Mucosa of descending colon (tissue), 3 donors: ENCODE results near the gene PTH1R. TPM values are rescaled to one million over a fixed set of nuclear protein-coding genes. Genes with fewer than 3 reads are reported as not detected.

ENCODE experiments used
- ATAC-seq: fragments of 200-7000 bp; cut with Tn5 transposase; one replicate; pipeline ENCODE4 v1.9.1; 2020; ENCODE audit warnings: mild to moderate bottlenecking, moderate library complexity
- DNase-seq, 3 donors: peaks; one replicate each; pipeline ENCODE4 v3.0.0-alpha.2; 2020
- H3K36me3 ChIP-seq: fragments of 200-600 bp; one replicate; pipeline ENCODE4 v1.8.0; 2021; ENCODE audit warnings: low read depth, mild to moderate bottlenecking
- H3K4me1 ChIP-seq: fragments of 200-600 bp; one replicate; pipeline ENCODE4 v1.8.0; 2021; ENCODE audit warnings: low read depth, mild to moderate bottlenecking
- H3K4me3 ChIP-seq: fragments of 200-600 bp; one replicate; pipeline ENCODE4 v1.8.0; 2021; ENCODE audit warnings: mild to moderate bottlenecking
- H3K9me3 ChIP-seq: fragments of 200-600 bp; one replicate; pipeline ENCODE4 v1.8.0; 2021; ENCODE audit warnings: mild to moderate bottlenecking
- intact Hi-C, 2 donors: fragments of 100-400 bp; cut with DNase I in 1 of 2; cut with micrococcal nuclease in 1 of 2; formaldehyde crosslinking; loops; one replicate each; pipeline versions ENCODE4 v1.11.0 to v1.11.1; 2022; cut with DNase I, micrococcal nuclease
- total RNA-seq, 3 donors: library from RNA; stranded (reverse); fragmentation: NEBNext Ultra II Directional in 2 of 3; extraction: Animal tissue kit (Norgen Biotek cat#: 25700) in 2 of 3; gene quantifications; one replicate each; pipeline versions ENCODE4 v1.2.1 to v1.2.4, GENCODE V29; 2021 to 2023
- TF ChIP-seq, protein P1 (sequence below): fragments of 200-600 bp; IDR thresholded peaks from one replicate; pipeline ENCODE4 v1.8.0; 2022; ENCODE audit warnings: antibody characterized with exemption, mild to moderate bottlenecking
- donor health status: DM: no; HTN: no; CAD: no; lungs with moderate emphysema.
- donor health status: DM: no; HTN: no; CAD: no.
- donor health status: DM: no; HTN: yes; CAD: no.

Gene PTH1R
- total RNA-seq, 3 donors from 2014 or later = 0.87 to 4.6 (median 1.9) TPM

DNA sequence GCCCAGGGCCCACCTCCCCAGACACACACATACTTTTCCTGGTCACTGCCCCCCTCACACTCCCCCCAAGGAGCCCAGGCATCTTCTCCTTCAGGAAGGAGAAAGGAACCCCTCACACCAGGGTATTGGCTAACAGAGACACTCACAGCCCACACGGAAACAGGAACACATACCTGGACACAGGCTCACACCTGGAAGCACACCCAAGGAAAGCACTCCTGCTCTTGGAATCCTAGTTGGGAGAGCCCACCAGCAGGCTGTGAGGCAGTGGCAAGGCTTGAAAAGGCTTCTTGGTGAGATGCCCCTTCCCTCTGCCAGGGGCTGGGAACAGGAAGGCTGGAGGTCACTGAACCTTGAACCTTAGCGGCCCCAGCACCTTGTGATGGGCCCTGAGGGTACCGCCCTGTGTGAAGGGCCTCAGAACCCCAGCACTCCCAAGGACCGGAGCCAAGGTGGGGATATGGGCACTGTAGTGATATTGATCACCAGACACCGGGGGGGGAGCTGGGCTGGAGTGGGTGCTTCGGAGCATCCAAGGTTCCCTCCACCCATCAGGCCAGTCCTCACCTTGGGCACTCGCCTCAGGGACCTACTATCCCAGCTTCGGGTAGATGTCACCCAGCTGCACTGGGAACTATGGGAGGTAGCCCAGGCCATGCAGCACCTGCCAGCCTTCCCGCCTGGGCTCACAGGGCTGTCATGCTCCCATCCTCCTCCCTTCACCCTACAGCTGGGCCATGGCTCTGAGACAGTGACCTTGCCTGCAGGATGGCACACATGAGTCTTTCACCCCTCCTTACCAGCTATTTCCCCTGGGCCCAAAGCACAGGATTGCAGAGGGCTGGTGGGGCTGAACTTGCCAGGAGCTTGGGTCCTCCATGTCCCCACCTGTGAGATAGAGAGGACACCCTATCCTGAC, 30.6 kb upstream of the PTH1R start:
- ATAC-seq (no peak), DNase-seq (peak in 1 of 3 donors; percentile 23)
- TF ChIP-seq, protein P1, sequence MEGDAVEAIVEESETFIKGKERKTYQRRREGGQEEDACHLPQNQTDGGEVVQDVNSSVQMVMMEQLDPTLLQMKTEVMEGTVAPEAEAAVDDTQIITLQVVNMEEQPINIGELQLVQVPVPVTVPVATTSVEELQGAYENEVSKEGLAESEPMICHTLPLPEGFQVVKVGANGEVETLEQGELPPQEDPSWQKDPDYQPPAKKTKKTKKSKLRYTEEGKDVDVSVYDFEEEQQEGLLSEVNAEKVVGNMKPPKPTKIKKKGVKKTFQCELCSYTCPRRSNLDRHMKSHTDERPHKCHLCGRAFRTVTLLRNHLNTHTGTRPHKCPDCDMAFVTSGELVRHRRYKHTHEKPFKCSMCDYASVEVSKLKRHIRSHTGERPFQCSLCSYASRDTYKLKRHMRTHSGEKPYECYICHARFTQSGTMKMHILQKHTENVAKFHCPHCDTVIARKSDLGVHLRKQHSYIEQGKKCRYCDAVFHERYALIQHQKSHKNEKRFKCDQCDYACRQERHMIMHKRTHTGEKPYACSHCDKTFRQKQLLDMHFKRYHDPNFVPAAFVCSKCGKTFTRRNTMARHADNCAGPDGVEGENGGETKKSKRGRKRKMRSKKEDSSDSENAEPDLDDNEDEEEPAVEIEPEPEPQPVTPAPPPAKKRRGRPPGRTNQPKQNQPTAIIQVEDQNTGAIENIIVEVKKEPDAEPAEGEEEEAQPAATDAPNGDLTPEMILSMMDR = no peak
- Histone ChIP-seq H3K36me3 (no peaks in the 10 kb centered on the region), H3K4me1 (peaks cover 5% of the 10 kb centered on the region), H3K4me3 (no peak overlapping the region), H3K9me3 (no peaks in the 10 kb centered on the region)
- intact Hi-C loops = loop anchor here in 1 of 2 donors (10.0 kb wide), 1 partner anchor 142 kb away; the partner anchor contains the start of gene TMIE

DNA sequence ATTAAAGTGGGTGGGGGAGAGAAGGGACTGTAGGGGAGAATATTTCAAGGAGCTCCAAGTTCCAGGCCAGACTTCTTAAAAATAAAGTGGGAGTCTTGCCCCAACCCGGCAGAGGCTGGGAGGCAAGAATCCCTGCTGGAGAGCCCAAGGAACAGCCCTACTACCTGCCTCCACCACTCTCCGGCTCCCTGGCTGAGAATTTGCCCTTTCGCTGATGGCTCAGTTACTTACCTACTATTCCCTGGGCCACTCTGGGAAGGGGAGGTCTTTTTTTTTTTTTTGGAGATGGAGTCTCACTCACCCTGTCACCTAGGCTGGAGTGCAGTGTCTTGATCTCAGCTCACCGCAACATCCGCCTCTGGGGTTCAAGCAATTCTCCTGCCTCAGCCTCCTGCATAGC, 29.8 kb upstream of the PTH1R start:
- Histone ChIP-seq H3K36me3 (no peaks in the 10 kb centered on the region), H3K4me3 (no peak overlapping the region), H3K9me3 (no peaks in the 10 kb centered on the region), H3K4me1 (peaks cover 5% of the 10 kb centered on the region)
- intact Hi-C loops = loop anchor here in 1 of 2 donors (10.0 kb wide), 1 partner anchor 143 kb away; the partner anchor contains the start of gene TMIE
- ATAC-seq (no peak), DNase-seq (peak in 1 of 3 donors; percentile 13)
- TF ChIP-seq, protein P1 = no peak

DNA sequence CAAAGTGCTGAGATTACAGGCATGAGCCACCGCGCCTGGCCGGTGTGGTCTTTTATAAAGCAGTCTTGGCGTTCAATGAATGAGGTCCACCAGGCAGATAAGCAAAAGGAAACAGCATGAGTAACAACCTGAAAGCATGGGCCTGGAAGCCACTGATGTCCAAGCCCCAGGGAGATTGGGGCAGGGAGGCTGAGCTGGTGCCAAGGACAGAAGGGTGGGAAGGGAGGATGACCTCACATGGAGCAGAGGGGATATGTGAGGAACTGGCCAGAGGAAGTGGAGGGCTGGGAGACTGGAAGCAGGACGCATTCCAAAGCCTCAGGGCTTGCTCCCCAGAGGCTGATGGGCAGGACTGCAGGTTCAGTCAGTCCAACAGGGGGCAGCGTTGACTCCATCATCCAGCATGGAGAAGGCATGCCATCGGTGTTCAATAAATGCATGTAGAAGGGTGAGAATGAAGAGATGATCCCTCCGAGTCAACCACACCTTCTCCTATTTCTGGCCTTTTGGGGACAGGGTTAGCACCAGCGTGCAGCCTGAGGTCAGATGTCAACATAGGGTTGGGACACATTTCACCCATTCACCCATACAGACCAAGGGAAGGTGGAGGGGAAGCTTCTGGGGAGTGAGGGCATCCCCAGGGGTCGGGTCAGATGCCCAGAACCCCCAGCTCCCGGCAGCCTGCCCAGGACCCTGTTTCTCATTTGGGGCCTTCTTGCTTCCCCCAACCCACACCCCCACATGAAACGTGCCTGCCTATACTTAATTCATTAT, 29.1 kb upstream of the PTH1R start:
- TF ChIP-seq, protein P1 = no peak
- no peaks in the 10 kb centered on the region for H3K36me3 ChIP-seq
- no peak for ATAC-seq
- peaks cover 5% of the 10 kb centered on the region for H3K4me1 ChIP-seq
- intact Hi-C loops = loop anchor here in 1 of 2 donors (10.0 kb wide), 1 partner anchor 144 kb away; the partner anchor contains the start of gene TMIE
- peak in 2 of 3 donors; percentile 40 for DNase-seq
- H3K4me3 ChIP-seq = no peak overlapping the region
- H3K9me3 ChIP-seq = no peaks in the 10 kb centered on the region

DNA sequence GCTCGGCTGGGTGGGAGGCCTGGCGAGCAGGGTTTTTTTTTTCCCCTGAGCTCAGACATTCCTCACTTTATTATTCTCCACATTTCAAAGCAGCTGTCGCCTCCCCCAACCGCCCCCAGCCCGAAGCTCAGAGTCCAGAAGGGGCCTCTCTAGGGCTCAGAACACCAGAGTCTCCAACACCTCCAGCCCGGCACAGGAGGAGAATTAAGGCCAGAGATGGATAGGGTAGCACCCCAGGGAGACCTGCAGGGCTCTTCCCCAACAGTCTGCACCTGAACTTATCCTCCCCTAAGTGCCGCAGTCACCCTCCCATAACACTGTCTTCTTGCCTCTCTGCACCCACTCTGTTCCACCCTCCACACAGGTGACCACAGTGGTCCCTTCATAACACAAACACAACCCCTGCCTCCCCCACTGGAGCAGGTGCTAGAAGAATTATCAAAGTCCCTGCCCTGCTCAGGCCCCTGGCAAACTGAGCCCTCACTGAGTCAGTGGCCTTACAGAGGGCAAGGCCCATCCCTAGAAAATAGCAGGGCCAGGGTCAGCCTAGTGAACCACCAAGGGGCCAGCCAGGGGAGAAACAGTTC, 28.4 kb upstream of the PTH1R start:
- no peak for ATAC-seq
- intact Hi-C loops = loop anchor here in 1 of 2 donors (10.0 kb wide), 1 partner anchor 144 kb away; the partner anchor contains the start of gene TMIE
- TF ChIP-seq, protein P1 = no peak

More for the DNA sequence above, 28.4 kb upstream of the PTH1R start:
- Histone ChIP-seq H3K36me3 (no peaks in the 10 kb centered on the region), H3K4me1 (peaks cover 5% of the 10 kb centered on the region), H3K4me3 (no peak overlapping the region), H3K9me3 (no peaks in the 10 kb centered on the region)
- DNase-seq = peak in 2 of 3 donors; percentile 11 to 20
